Activated T-helper 1 cell treated with anti-CD3 and anti-CD28 coated beads, Interleukin-12 subunit alpha, Interleukin-12 subunit beta, Interleukin-2, Interleukin-4 antibody, amounts not matched to agents 30 ng/mL and 10 ng/mL and 1 ng/mL, durations not matched to agents 14 hours and 24 hours and 36 hours (primary cell): Measurements from ENCODE around the gene MVB12B. TPM values are rescaled to one million over a fixed set of nuclear protein-coding genes. Genes with fewer than 3 reads are reported as not detected.

ENCODE experiments used
- DNase-seq: peaks from one replicate; pipeline ENCODE4 v3.0.0; 2021; ENCODE audit warnings: low spot score
- H3K27ac Mint-ChIP-seq: one replicate; pipeline ENCODE4 v1.8.0; 2021; ENCODE audit warnings: mild to moderate bottlenecking, mixed read lengths
- H3K27me3 Mint-ChIP-seq: one replicate; pipeline ENCODE4 v1.8.0; 2022; ENCODE audit warnings: mild to moderate bottlenecking, moderate library complexity, mixed read lengths; ENCODE audit not compliant: insufficient read depth
- H3K36me3 Mint-ChIP-seq: one replicate; pipeline ENCODE4 v1.8.0; 2021; ENCODE audit warnings: low read depth, mixed read lengths
- H3K4me1 Mint-ChIP-seq: one replicate; pipeline ENCODE4 v1.8.0; 2021; ENCODE audit warnings: low read depth, mixed read lengths
- H3K4me3 Mint-ChIP-seq: one replicate; pipeline ENCODE4 v1.8.0; 2021; ENCODE audit warnings: mild to moderate bottlenecking, moderate library complexity, mixed read lengths
- H3K9me3 Mint-ChIP-seq: one replicate; pipeline ENCODE4 v1.8.0; 2021; ENCODE audit warnings: mixed read lengths
- intact Hi-C: fragments of 100-400 bp; cut with micrococcal nuclease; formaldehyde crosslinking; loops from one replicate; pipeline ENCODE4 v1.15.1; 2024
- total RNA-seq: library from RNA; stranded (reverse); gene quantifications from 2 replicates; pipeline ENCODE4 v1.2.3, GENCODE V29; 2022

MVB12B gene
- total RNA-seq, 1 donor from 2014 or later: 1.1 TPM

GRCh38 chr9:126432659-126433058 lies 106.0 kb downstream of the MVB12B start:
- H3K4me1 Mint-ChIP-seq: peaks cover 6% of the 10 kb centered on the region
- intact Hi-C loops: no loop called here
- no peak for DNase-seq
- H3K27me3 Mint-ChIP-seq: peaks cover 19% of the 10 kb centered on the region
- H3K36me3 Mint-ChIP-seq: no peaks in the 10 kb centered on the region
- no peak overlapping the region for H3K4me3 Mint-ChIP-seq
- no peaks in the 10 kb centered on the region for H3K9me3 Mint-ChIP-seq
- H3K27ac Mint-ChIP-seq: no peak overlapping the region

GRCh38 chr9:126435105-126435504 lies 108.5 kb downstream of the MVB12B start:
- Mint-ChIP-seq H3K4me1 (peaks cover 5% of the 10 kb centered on the region), H3K4me3 (no peak overlapping the region), H3K27ac (no peak overlapping the region), H3K9me3 (no peaks in the 10 kb centered on the region), H3K27me3 (peaks cover 10% of the 10 kb centered on the region), H3K36me3 (no peaks in the 10 kb centered on the region)
- DNase-seq: no peak
- intact Hi-C loops: no loop called here

- no peak overlapping the region for H3K27ac Mint-ChIP-seq
- H3K4me1 Mint-ChIP-seq: peaks cover 5% of the 10 kb centered on the region
- H3K9me3 Mint-ChIP-seq: no peaks in the 10 kb centered on the region
- H3K4me3 Mint-ChIP-seq: no peak overlapping the region
- intact Hi-C loops: no loop called here
- no peak for DNase-seq
- H3K27me3 Mint-ChIP-seq: peaks cover 10% of the 10 kb centered on the region
- H3K36me3 Mint-ChIP-seq: no peaks in the 10 kb centered on the region
Measured at GRCh38 chr9:126435626-126436025, 109.0 kb downstream of the MVB12B start.

- Mint-ChIP-seq H3K4me3 (no peak overlapping the region), H3K27me3 (peaks cover 10% of the 10 kb centered on the region), H3K9me3 (no peaks in the 10 kb centered on the region), H3K27ac (no peak overlapping the region), H3K36me3 (no peaks in the 10 kb centered on the region), H3K4me1 (peaks cover 5% of the 10 kb centered on the region)
- DNase-seq: no peak
- intact Hi-C loops: no loop called here
Measured at GRCh38 chr9:126436545-126437267, 110.1 kb downstream of the MVB12B start.

GRCh38 chr9:126437268-126437666 lies 110.6 kb downstream of the MVB12B start:
- DNase-seq: no peak
- Mint-ChIP-seq H3K27ac (no peak overlapping the region), H3K4me1 (peaks cover 5% of the 10 kb centered on the region), H3K27me3 (peaks cover 10% of the 10 kb centered on the region), H3K36me3 (no peaks in the 10 kb centered on the region), H3K9me3 (no peaks in the 10 kb centered on the region), H3K4me3 (no peak overlapping the region)
- intact Hi-C loops: no loop called here

DNA sequence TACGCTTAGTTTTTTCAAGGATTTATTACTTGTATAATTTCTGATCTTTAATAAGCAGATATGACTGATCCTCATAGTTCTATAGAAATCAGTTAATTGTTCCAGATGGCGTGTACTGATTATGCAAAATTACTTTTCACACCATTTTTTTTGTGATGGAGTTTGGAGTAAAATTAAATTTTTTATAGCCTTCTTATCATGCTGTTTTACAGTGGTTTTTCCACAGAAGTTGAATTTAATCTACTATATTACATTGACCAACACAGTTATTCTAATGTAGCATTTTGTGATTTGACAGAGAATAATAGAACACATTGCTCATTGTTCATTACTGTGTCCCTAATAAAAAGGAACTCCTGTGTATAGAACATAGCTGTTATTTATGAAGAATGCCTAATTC lies 111.1 kb downstream of the MVB12B start:
- Mint-ChIP-seq H3K27ac (no peak overlapping the region), H3K27me3 (peaks cover 12% of the 10 kb centered on the region), H3K4me1 (peaks cover 5% of the 10 kb centered on the region), H3K4me3 (no peak overlapping the region), H3K9me3 (no peaks in the 10 kb centered on the region), H3K36me3 (no peaks in the 10 kb centered on the region)
- no peak for DNase-seq
- intact Hi-C loops: loop anchor here (2.0 kb wide), 2 partner anchors 33 to 41 kb away; no protein-coding TSS in a partner anchor

GRCh38 chr9:126438741-126439401 lies 112.2 kb downstream of the MVB12B start:
- Mint-ChIP-seq H3K4me1 (peaks cover 5% of the 10 kb centered on the region), H3K27ac (no peak overlapping the region)
- DNase-seq: no peak

DNA sequence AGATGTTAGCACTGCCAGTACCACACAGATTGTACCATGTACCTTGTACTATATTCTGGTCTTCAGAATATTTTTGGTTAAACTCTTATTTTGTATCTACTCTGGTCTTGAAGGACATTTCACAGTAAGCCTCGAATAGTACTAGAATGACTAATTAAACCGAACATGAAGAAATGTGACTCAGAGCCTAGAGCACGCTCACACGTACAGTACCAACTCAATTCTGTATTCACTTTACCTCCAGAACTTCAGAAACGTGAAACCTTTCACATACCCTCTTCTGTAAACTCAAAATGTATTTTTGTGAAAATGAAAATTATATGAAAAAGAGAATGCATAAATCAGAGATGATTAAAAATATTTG lies 112.8 kb downstream of the MVB12B start:
- no peaks in the 10 kb centered on the region for H3K9me3 Mint-ChIP-seq
- intact Hi-C loops: loop anchor here (1.0 to 2.0 kb wide), 3 partner anchors 31 to 78 kb away; no protein-coding TSS in a partner anchor
- H3K4me3 Mint-ChIP-seq: no peak overlapping the region
- DNase-seq: no peak
- H3K27ac Mint-ChIP-seq: no peak overlapping the region
- H3K27me3 Mint-ChIP-seq: peaks cover 11% of the 10 kb centered on the region
- peaks cover 5% of the 10 kb centered on the region for H3K4me1 Mint-ChIP-seq
- H3K36me3 Mint-ChIP-seq: no peaks in the 10 kb centered on the region

More at GRCh38 chr9:126438741-126439401, 112.2 kb downstream of the MVB12B start:
- intact Hi-C loops: loop anchor here (1.0 to 2.0 kb wide), 3 partner anchors 32 to 78 kb away; no protein-coding TSS in a partner anchor
- Mint-ChIP-seq H3K27me3 (peaks cover 11% of the 10 kb centered on the region), H3K9me3 (no peaks in the 10 kb centered on the region), H3K36me3 (no peaks in the 10 kb centered on the region), H3K4me3 (no peak overlapping the region)

DNA sequence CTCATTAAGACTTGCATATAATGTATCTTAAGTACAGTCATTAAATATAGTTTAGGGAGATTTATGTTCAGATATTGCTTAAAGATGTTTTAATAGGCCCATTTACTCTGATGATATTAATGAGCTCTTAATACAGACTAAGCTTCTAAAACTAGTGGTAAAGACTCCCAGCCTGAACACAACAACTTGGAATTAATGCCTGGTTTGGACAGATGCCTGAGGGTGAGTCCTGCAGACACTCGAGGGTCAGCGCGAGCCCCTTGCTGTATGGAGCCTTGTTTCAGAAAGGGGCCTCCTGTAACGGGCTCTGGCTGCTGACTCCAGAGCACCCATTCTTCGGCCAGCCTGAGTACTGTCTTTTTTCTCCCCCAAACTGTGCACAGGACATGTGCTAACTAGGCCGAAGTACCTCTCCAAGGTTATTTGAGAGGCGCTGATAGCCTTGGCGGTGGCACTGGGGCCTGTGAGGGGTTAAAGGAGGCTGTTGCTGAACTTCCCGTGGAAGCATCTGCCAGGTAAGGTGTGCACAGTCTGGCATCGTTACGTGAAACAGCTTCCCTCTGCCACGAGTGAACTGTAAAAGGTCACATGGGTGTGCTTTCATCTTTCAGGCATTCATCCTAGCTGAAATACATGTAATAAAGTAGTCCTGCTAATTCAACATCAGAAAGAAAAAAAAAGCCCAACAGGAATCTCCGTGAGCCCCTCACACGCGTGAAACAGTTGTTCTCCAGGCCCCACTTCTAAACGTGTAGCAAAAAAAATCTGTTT lies 113.4 kb downstream of the MVB12B start:
- peaks cover 5% of the 10 kb centered on the region for H3K4me1 Mint-ChIP-seq
- no peaks in the 10 kb centered on the region for H3K36me3 Mint-ChIP-seq
- intact Hi-C loops: loop anchor here (1.0 to 2.0 kb wide), 3 partner anchors 31 to 77 kb away; no protein-coding TSS in a partner anchor
- H3K9me3 Mint-ChIP-seq: no peaks in the 10 kb centered on the region
- H3K27ac Mint-ChIP-seq: no peak overlapping the region
- no peak overlapping the region for H3K4me3 Mint-ChIP-seq
- no peak for DNase-seq
- H3K27me3 Mint-ChIP-seq: peaks cover 11% of the 10 kb centered on the region

- Mint-ChIP-seq H3K4me1 (peaks cover 5% of the 10 kb centered on the region), H3K4me3 (no peak overlapping the region), H3K36me3 (no peaks in the 10 kb centered on the region), H3K27ac (no peak overlapping the region), H3K27me3 (peaks cover 14% of the 10 kb centered on the region), H3K9me3 (no peaks in the 10 kb centered on the region)
- DNase-seq: no peak
- intact Hi-C loops: no loop called here
Measured at GRCh38 chr9:126440940-126441339, 114.3 kb downstream of the MVB12B start.

GRCh38 chr9:126442636-126443035 lies 116.0 kb downstream of the MVB12B start:
- Mint-ChIP-seq H3K36me3 (no peaks in the 10 kb centered on the region), H3K27me3 (peaks cover 9% of the 10 kb centered on the region), H3K27ac (no peak overlapping the region), H3K4me3 (no peak overlapping the region), H3K4me1 (peaks cover 5% of the 10 kb centered on the region), H3K9me3 (no peaks in the 10 kb centered on the region)
- no peak for DNase-seq
- intact Hi-C loops: no loop called here

DNA sequence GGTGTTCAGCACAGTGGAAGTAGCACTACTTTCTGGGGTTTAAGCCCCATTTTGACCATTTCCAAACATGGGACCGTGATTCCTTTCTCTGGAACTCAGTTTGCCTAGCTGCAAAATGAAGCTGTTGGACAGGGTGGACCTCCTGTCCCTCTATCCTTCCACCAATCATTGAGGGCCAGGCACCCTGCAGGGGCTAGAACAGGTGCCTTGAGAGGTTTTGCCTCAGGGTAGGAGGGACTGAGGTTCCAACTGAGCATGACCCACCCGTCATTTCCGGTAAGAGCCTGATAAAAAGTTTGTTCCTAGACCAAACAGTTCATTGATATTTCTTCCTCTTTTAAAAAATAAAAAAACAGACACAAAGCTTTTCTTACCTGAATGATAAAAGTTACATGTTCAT lies 116.5 kb downstream of the MVB12B start:
- H3K36me3 Mint-ChIP-seq: no peaks in the 10 kb centered on the region
- H3K27ac Mint-ChIP-seq: no peak overlapping the region
- peaks cover 8% of the 10 kb centered on the region for H3K4me1 Mint-ChIP-seq
- no peaks in the 10 kb centered on the region for H3K9me3 Mint-ChIP-seq
- intact Hi-C loops: no loop called here
- peaks cover 10% of the 10 kb centered on the region for H3K27me3 Mint-ChIP-seq
- no peak overlapping the region for H3K4me3 Mint-ChIP-seq
- DNase-seq: no peak

DNA sequence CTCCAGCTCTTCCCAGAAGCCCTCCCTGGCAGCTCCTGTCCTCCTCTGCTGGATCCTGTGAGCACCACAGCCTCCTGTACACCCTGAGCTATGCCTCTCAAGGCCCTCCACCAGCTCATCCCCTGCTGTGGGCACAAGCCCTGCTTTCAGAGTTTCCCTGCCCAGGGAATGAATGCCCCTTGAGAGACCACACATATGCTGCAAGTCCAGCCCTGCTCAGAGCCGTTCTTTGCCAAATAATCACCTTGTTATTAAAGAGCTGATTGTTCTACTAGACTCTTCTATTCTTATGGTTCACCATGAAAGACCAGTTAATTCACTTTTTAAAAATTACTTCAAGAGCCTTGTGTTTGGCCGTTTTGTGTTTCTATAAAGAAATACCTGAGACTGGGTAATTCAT lies 121.5 kb downstream of the MVB12B start:
- Mint-ChIP-seq H3K9me3 (no peaks in the 10 kb centered on the region), H3K27ac (no peak overlapping the region), H3K4me3 (no peak overlapping the region), H3K27me3 (peaks cover 17% of the 10 kb centered on the region), H3K36me3 (no peaks in the 10 kb centered on the region), H3K4me1 (peaks cover 5% of the 10 kb centered on the region)
- DNase-seq: no peak
- intact Hi-C loops: no loop called here
